GOT3 (cell line): ENCODE data around the gene WNK1.

Source experiments
- DNase-seq: peaks from one replicate; lab custom pipeline; 2025; ENCODE audit warnings: mixed read lengths; lab: John Stamatoyannopoulos, UW

WNK1 gene

DNA sequence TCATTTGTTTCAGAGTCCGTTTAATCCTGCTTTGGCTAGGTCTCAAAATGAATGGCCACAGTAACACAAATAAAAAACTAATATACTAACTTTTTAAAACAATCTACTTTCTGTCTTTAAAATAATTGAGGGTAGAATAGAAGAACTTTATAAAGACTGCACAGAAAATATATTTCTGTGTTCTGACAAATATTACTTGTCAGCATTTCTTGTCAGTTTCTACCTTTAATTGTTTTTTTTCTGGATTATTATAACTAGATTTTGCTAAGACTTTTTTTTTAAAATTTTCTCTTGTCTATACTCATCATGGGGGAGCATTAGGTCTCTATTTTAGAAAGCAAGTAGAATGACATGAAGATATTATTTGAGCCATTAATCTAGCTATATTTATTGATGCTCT, 110.9 kb downstream of the WNK1 start:
- no peak for DNase-seq

DNA sequence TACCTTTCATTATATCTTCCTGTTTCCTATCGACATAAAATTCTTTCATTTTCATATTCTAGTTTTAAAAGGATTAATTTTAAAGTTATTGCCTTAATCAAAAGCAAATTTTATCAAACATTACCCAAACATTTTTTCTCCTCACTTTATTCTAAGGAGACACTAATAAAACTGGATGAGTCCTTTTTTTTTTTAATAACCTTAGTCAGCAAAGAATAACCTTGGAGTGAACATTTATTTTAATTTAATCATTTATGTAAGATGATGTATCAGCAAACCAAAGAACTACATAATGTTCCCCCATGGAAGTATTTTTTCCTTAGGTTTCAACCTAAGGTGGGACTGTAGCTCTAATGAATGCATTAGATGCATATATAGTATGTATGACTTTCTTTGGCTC, 113.2 kb downstream of the WNK1 start:
- no peak for DNase-seq

DNA sequence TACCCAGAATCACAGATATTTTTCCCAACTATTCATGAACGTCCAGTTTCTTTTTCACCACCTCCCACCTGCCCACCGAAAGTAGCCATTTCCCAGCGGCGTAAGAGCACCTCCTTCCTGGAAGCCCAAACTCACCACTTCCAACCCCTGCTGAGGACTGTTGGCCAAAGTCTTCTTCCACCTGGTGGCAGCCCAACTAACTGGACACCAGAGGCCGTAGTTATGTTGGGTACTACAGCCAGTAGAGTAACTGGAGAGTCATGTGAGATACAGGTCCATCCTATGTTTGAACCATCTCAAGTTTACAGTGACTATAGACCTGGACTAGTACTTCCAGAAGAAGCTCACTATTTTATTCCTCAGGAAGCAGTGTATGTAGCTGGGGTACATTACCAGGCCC, 115.5 kb downstream of the WNK1 start:
- no peak for DNase-seq

DNA sequence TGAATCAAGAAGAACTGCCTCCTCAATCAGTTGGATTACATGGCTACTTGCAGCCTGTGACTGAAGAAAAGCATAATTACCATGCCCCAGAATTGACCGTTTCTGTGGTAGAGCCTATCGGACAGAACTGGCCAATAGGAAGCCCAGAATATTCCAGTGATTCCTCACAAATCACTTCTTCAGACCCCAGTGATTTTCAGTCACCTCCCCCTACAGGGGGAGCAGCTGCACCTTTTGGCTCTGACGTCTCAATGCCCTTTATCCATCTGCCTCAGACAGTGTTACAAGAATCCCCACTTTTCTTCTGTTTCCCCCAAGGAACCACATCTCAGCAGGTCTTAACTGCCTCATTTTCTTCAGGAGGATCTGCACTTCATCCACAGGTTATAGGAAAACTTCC, 116.3 kb downstream of the WNK1 start:
- DNase-seq, result no peak

DNA sequence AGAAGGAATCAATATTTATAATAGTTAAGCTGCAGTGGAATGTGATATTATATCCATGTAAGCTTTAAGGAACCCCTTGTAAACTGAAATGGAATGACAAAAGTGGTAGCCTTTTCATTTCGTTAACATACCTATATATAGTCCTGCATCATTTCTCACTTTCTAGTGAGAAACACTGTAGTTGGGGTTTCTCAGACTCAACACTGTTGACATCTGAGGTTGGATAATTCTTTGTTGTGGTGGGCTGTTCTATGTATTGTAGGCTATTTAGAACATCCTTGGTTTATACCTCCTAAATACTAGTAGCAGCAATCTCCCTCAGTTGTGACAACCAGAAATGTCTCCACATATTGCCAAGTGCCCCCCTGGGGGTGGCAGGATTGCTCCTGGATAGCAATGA, 118.0 kb downstream of the WNK1 start:
- no peak for DNase-seq

DNA sequence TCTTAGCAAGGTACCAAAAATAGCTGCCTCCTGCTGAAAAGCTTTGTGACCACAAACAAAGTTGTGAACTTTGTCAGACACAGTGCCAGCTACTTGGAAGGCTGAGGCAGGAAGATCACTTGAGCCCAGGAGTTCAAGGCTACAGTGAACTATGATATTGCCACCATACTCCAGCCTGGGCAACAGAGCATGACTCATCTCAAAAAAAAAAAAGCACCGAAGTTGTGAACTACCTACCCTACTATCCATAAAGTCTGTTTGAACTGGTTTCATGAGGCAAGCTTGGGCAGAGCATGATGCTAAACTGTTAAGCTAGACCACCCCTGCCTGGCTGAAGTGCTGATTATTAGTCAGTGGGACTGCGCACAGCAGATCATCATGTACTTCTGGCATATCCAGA, 121.6 kb downstream of the WNK1 start:
- no peak for DNase-seq

DNA sequence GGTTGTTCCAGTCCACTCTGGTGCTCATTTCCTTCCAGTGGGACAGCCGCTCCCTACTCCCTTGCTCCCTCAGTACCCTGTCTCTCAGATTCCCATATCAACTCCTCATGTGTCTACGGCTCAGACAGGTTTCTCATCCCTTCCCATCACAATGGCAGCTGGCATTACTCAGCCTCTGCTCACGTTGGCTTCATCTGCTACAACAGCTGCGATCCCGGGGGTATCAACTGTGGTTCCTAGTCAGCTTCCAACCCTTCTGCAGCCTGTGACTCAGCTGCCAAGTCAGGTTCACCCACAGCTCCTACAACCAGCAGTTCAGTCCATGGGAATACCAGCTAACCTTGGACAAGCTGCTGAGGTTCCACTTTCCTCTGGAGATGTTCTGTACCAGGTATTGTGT, 127.3 kb downstream of the WNK1 start:
- DNase-seq, result no peak

DNA sequence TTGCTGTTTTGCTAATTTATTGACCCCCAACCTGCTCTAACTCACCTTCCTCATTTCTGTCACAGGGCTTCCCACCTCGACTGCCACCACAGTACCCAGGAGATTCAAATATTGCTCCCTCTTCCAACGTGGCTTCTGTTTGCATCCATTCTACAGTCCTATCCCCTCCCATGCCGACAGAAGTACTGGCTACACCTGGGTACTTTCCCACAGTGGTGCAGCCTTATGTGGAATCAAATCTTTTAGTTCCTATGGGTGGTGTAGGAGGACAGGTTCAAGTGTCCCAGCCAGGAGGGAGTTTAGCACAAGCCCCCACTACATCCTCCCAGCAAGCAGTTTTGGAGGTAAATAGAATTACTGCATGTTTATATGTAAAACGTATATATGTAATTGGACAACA, 128.3 kb downstream of the WNK1 start:
- no peak for DNase-seq

DNA sequence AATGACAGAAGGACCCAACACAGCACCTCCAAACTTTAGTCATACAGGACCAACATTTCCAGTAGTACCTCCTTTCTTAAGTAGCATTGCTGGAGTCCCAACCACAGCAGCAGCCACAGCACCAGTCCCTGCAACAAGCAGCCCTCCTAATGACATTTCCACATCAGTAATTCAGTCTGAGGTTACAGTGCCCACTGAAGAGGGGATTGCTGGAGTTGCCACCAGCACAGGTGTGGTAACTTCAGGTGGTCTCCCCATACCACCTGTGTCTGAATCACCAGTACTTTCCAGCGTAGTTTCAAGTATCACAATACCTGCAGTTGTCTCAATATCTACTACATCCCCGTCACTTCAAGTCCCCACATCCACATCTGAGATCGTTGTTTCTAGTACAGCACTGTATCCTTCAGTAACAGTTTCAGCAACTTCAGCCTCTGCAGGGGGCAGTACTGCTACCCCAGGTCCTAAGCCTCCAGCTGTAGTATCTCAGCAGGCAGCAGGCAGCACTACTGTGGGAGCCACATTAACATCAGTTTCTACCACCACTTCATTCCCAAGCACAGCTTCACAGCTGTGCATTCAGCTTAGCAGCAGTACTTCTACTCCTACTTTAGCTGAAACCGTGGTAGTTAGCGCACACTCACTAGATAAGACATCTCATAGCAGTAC, 132.5 kb downstream of the WNK1 start:
- DNase-seq, result no peak

DNA sequence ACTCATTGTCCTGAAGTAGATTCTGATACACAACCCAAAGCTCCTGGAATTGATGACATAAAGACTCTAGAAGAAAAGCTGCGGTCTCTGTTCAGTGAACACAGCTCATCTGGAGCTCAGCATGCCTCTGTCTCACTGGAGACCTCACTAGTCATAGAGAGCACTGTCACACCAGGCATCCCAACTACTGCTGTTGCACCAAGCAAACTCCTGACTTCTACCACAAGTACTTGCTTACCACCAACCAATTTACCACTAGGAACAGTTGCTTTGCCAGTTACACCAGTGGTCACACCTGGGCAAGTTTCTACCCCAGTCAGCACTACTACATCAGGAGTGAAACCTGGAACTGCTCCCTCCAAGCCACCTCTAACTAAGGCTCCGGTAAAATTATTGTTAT, 133.3 kb downstream of the WNK1 start:
- no peak for DNase-seq

DNA sequence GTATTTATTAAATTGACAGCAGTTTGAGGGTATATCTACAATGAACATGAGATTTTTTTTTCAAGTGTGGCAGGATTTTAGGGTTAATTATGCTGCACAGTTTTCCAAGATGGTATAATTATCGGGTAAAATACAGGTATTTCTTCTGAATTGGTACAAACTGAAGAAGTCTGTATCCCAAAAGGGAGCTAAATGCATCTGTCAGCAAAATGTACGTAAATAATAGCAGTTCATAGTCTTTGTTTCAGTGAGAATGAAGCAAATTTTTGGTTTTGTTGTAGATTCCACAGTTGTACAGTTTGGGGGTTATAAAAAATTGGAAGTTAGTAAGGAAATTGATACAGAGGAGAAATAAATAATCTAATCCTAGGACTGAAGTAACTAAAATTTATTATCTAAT, 133.8 kb downstream of the WNK1 start:
- DNase-seq, result no peak

DNA sequence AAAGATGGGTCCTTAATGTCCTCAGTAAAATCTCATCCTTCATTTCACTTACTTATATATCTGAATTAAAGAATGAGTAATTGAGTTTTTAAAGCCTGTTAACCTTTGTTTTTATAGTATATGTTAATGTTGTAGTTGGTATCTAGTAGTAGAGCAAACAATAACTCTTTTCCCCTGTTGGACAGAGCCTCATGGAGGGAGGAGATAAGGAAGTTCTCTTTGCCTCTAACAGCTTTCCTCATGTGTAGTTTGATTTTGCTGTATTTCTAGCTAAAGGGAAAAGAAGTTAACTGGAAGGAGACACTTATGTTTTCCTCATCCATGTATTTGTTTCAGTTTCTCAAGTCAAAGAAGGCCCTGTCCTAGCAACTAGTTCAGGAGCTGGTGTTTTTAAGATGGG, 141.8 kb downstream of the WNK1 start:
- no peak for DNase-seq

DNA sequence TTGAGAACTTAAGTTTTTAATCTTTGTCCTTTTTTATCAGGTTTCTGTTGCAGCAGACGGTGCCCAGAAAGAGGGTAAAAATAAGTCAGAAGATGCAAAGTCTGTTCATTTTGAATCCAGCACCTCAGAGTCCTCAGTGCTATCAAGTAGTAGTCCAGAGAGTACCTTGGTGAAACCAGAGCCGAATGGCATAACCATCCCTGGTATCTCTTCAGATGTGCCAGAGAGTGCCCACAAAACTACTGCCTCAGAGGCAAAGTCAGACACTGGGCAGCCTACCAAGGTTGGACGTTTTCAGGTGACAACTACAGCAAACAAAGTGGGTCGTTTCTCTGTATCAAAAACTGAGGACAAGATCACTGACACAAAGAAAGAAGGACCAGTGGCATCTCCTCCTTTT, 143.7 kb downstream of the WNK1 start:
- no peak for DNase-seq

DNA sequence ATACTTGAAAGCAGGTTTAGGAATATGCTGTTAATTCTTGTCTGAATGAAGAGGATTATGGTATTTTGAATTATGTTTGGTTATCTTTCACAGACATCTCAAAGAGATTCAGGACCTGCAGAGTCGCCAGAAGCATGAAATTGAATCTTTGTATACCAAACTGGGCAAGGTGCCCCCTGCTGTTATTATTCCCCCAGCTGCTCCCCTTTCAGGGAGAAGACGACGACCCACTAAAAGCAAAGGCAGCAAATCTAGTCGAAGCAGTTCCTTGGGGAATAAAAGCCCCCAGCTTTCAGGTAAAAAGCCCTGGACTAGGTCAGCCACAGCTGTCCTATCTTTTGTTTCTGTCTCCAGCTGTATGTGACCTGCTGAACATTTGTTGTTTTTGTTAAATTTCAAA, 145.0 kb downstream of the WNK1 start:
- DNase-seq, result no peak

DNA sequence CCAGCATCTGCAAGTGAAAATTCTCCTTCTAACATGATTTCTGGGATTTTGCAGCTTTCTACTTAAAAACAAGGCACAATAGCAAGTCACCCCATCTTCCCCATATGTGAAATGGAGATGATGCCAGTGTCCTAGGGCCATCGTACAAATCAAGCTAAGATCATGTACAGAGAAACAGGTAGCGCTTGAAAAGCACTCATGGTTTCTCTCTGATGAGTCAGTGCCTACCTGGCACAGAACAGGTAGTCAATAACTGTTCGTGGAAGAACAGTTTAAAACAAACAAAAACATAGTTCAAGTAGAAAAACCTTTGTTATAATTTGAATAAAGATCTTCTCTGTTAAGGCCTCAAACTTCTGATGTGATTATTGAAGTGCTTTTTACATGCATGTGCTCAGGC, 150.2 kb downstream of the WNK1 start:
- DNase-seq, result no peak

DNA sequence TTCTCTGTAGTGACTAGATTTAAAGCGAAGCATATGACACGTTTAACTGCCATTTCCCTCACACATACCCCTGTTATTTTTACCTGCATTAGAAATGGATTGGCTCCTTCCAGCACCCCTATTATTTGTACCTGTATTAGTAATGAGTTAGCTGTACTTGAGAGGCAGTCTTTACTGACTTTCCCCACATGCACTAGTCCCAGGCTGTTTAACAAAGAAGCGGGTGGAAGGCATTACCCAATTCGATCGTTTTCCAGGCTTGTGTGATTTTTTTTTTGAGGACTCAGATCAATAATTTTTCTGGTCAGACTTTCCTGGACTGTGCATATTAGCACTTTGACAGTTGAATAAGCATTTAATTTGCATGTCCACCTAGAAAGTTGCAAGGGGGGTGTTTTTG, 150.7 kb downstream of the WNK1 start:
- DNase-seq, result no peak

DNA sequence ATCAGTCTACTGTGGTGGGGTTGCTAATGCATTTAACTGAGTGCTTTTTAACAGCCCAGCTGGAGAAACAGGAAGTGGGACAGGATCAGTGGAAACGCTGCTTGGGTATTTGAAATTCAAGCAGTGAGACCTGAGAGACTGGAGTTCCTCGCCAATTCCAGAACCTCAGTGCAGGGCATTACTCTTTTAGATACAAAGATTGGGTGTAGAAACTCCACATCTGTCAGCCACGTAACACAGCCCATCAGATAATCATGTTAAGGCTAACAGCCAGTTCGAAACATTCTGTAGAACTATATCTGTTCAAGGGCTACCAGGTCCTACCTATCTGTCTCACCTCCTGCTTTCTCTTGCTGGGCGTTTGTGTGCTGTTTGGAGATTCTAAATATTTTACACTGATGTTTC, 151.6 kb downstream of the WNK1 start:
- DNase-seq, result no peak

DNA sequence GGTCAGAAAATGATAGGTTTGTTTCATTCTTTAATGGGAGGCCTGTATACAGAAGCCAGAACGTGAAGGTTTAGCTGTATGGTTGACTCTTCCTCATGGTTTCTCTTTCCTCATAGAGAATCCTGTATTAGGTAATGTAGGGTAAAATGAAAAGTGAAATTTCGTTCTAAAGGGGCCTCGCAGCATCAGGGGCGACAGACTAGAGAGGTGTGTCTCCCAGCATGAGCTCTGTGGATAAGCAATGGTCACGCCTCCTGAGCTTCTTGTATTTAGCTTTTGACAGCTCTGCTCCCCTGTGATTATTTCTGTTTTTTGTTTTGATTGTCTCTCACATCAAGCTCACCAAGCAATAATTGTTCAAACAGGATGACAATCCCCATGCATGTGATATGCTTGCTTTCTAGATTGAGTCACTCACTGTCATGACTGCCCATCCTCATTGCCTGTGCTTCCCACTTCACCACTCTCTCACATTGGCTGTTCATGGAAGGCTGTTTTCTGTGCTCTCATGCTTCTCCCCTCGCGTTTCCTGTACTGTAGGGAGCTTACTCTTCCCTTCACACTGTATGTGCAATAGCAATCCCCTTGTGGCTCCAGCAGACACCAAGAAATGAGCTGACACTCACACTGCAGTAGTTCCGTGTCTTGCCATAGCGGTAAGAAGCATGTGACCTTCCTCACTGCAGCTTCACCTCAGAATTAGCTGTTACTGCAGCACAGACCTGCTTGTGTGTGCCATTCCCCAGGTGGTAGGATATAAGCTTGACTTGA, 153.1 kb downstream of the WNK1 start:
- no peak for DNase-seq

DNA sequence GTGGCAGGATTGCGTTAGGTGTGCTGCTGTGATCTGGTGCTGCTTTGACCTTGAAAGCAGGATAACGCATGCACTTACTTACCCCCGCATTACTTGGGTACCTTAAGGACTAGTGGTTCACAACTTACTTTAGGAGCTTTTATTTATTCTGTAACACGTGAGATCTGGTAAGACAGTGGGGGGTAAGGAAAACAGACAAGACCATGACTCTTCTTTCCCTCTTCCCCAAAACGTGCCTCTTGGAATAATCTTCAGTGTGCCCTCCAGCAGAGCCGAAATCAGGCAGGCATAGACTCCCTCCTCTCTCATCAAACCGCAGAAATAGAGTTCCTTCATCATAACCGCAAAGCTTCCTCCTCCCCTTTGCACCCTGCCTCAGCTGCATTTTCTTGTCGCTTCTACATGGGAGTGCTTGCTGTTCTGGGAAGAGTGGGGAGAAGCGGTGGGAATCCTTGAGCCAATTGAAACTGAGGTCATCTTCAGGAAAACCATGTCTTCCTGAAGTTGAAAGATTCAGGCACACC, 153.7 kb downstream of the WNK1 start:
- no peak for DNase-seq

DNA sequence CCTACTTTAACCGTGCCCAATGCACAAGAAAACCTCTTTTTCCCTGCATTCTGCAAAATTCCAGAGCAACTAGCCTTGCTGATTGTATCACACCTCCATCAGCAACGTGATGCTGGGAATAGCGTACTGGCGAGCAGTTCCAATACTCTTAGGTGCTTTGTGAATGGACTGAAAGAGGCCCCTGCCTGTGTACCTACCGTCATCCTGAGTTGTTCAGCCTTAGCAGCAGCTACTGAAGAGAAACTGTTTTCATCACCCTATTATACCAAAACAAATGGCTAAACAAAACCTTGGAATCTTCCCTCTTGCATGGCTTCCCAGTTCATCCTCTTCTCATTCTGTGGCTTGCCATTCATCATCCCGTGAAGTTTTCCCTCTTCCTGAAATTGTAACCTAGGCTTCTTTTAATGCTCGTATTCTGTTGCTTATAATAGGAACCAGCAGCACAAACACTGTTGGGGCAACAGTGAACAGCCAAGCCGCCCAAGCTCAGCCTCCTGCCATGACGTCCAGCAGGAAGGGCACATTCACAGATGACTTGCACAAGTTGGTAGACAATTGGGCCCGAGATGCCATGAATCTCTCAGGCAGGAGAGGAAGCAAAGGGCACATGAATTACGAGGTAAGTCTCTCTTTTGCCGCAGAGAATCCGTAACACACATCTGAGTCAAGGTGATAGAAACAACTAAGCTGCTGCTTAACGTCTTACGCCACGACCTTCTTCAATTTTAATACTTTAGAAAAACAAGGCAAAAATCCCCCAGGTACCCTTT, 155.2 kb downstream of the WNK1 start:
- no peak for DNase-seq

DNA sequence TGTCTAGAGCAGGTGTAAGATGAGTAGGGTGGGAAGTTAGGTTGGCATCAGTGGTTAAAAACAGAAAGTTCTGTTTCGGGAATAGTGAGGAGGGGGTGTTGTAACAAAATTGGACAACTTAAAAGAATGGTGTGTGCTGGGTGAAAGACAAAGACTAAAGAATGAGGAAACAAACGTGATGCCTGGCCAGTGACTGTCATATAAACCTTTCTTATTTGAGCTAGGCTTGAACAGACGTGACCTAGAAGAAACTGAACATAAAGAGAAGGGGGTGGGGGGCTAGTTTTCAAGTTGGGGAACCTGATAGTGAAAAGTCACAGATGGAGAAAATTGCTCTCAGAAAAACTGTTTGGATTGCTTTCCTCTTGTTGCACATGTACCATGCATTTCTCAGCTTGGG, 157.5 kb downstream of the WNK1 start:
- DNase-seq, result no peak

DNA sequence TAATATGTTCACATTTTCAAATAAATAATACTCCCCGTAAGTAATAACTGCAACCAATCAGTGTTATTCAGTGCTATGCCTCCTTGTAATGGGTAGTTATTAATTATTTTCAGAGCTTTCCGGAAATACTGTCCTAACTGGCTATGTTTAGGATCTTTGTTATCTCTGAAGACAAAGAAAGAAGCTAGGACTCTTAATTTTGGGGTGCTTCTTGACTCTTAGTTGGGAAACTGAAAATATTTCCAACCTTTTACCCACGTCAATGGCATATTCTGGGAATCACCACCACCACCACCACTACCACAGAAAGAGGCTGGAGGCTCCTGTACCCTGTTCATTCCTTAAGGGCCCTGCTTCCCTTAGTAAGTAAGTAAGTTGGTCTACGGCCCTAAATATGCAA, 158.0 kb downstream of the WNK1 start:
- DNase-seq, result no peak
